Measurements from ENCODE around the gene PCSK5.
"Not testable (repeated sequence)": the region's sequence is repeated elsewhere in the genome, so short reads cannot be mapped to it uniquely, and the experiment has no call there.

The PCSK5 gene

DNA sequence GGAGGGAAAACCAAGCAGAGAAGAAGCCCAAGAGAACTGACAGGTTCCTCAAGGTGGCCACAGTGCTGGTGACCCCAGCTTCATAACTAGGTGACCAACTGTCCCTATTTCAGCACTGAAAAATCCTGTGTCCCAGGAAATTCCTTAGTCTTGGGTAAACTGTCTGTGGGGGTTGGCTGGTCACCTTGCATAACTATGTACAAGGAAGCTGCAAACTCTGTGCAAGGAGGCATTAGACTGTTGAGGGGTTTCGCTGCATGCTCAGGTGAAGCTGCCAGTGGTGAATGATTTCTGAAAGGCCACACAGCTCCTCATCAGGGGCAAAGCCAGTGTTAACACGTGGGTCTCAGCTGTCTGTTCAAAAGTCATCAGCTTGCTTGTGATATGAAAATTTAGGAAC, 36.9 kb downstream of the PCSK5 start:
- no peak for DNase-seq

GRCh38 chr9:75930190-75930589, 39.7 kb downstream of the PCSK5 start:
- DNase-seq: no peak

DNA sequence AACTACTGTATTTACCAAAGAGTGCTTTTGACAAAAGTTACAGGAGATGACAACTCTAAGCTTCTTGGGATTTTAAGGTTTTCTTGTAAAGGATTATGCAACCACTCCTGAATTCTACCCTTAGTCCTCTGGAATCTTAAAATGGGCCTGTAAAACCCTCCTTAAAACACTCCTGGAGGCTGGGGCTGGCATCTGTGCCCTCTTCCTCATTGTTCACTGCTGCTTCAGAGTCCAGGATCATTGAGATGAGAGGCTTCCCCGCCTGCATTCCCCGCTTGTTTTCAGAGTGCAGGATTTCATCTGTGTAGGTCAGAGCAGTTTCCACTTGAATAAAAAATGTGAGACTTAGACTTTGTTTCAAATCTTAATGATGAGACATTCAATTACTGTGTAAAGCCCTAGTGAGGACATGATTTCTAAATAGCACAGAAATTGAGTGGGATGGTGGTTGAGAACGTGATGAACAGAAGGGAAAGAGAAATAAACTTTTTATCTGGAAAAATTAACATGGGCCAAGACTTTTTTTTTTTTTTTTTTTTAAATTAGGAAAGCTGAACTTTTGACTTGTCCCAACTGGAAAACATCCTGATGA, 40.4 kb downstream of the PCSK5 start:
- DNase-seq: no peak

- DNase-seq: no peak
Measured at GRCh38 chr9:75933982-75934381, 43.5 kb downstream of the PCSK5 start.

GRCh38 chr9:75935591-75935990, 45.1 kb downstream of the PCSK5 start:
- DNase-seq: no peak

- DNase-seq: no peak
Measured at GRCh38 chr9:75937521-75938258, 47.2 kb downstream of the PCSK5 start.

- no peak for DNase-seq
Measured at GRCh38 chr9:75938946-75939345, 48.5 kb downstream of the PCSK5 start.

- no peak for DNase-seq
Measured at GRCh38 chr9:75939536-75940111, 49.2 kb downstream of the PCSK5 start.

DNA sequence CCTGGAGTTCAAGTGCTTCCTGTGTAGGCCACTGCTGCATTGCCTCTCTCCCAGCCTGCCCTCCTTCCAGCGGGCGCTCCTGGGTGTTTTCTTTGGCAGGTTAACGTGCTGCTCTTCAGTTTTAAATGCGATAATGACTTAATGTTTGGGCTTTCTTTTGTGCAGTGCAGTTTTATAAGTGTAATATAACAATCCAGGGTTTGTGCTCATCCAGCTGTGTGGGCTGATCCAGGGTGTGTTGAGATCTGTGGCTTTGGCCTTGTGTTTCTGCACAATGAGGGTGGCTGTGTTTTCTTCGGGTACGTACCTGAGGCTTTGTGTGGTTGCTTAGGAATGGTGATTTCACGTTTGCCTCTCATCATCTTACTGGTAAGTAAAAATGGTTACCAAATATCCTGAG, 50.6 kb downstream of the PCSK5 start:
- DNase-seq: no peak

GRCh38 chr9:75941577-75942311, 51.3 kb downstream of the PCSK5 start:
- DNase-seq: no peak

DNA sequence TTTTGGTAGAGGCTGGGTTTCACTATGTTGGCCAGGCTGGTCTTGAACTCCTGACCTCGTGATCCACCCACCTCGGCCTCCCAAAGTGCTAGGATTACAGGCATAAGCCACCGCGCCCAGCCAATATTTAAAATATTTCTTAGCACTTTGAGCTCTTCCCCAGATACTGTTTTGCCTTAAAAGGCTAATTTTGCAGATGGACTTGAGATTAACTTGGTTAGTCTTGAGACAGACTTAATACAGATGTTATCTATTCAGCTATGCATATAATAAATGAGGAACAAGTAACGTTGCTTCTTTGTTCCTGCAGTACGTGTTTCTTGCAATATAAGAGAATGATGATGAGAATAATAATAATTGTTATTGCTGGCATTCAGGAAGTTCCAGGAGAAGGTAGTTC, 56.3 kb downstream of the PCSK5 start:
- DNase-seq: no peak

- no peak for DNase-seq
Measured at GRCh38 chr9:75947233-75947632, 56.8 kb downstream of the PCSK5 start.

DNA sequence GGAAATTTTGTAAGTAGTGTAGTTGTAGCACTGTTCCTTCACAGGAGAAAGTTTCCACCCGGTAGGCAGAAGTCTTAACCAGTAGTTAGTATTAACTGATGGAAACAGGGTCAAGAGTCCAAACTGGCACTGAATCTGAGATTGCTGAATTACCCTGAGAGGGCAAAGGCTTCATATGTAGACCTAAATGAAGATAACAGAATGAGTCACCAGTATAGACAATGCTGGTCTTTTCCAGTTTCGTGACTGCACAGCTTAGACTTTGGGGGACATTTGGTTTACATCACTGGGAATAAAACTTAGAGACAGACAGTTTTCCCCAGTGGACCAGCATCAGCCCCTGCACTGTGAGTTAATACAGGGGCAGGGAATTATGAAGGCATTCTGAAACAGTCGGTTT, 60.5 kb downstream of the PCSK5 start:
- DNase-seq: no peak

GRCh38 chr9:75953218-75953617, 62.7 kb downstream of the PCSK5 start:
- DNase-seq: no peak

DNA sequence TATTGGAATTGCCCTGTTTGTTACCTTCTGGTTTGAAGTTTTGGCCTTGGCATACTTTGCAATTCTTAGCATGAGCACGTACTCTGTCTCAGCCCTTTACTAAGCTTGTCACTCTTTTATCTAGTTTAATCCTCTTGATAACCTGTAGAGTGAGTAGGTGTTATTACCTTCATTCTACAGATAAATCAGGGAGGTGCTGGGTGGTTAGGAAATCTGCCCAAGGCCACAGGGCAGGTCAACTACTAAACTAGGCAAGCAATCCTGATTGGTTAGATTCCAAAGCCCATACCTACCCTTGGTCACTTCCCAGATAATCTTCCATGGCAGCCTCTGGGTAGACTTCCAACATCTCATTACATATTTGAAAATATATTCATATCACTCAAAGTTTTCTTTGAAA, 65.7 kb downstream of the PCSK5 start:
- no peak for DNase-seq

DNA sequence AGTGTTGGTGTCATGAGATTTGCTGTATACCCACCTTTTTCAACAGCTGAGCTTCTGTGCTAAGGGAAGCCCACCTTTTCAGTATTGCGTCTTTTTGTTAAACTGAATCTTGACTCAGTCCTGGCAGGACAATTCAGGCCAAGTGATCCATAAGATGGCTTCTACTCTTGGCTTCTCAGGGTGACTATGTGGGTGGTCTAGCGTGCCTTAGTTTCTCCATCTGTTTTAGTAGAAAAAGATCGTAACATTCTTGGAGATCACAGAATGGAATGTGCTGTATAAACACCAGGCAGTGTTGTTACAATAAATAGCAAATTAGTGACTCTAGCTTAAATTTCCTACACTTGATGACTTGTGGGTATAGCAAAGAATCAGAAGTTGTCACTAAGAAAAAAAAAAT, 66.6 kb downstream of the PCSK5 start:
- DNase-seq: no peak

- DNase-seq: no peak
Measured at GRCh38 chr9:75958226-75958625, 67.8 kb downstream of the PCSK5 start.

DNA sequence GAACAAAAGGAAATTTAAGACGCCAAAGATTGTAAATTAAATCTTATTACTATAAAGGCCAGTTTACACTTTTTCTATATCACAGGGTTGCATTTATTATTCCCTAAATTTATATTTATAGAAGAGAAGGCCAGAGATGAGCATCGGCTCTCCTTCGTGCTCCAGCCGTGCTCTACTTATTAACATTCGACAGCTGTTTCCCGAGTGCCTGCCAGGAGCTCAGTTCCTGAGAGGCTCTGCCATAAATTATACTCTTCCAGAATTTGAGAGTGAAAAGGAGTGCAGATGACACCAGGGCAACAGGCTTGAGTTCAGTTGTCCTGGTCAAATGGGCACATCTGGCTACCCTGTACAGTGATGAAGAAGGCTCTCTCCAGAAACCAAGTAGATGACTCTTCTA, 70.1 kb downstream of the PCSK5 start:
- DNase-seq: no peak

- DNase-seq: no peak
Measured at GRCh38 chr9:75962013-75962661, 71.7 kb downstream of the PCSK5 start.

- no peak for DNase-seq
Measured at GRCh38 chr9:75962662-75963036, 72.2 kb downstream of the PCSK5 start.

- DNase-seq: not testable (repeated sequence)
Measured at GRCh38 chr9:75963321-75963720, 72.8 kb downstream of the PCSK5 start.

- no peak for DNase-seq
Measured at GRCh38 chr9:75964427-75964826, 74.0 kb downstream of the PCSK5 start.

DNA sequence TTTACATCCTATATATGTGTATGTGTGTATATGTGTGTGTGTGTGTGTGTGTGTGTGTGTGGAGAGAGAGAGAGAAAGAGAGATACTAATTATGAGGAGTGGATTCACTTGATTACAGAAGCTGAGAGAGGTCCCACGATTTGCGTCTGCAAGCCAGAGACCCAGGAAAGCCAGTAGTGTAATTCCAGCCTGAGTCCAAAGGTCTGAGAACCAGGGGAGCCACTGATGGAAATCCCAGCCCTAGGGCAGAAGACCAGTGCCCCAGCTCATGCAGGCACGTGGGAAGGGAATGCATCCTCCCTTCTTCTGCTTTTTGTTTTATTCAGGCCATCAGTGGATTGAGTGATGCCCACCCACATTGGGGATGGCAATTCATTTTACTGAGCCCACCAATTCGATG, 74.8 kb downstream of the PCSK5 start:
- DNase-seq: no peak

Data from T-helper 2 cell (primary cell).